Stimulated activated CD8-positive, alpha-beta memory T cell treated with anti-CD3 and anti-CD28 coated beads, Interleukin-7, amount 100 ng/mL, for 1 hour (primary cell): Measurements from ENCODE around the gene SPESP1.
"Not testable (repeated sequence)": the region's sequence is repeated elsewhere in the genome, so short reads cannot be mapped to it uniquely, and the experiment has no call there.

Experiments used
- DNase-seq, 2 donors: peaks; one replicate each; pipeline ENCODE4 v3.0.0-alpha.2; 2020; ENCODE audit warnings: low read depth in 2 of 2

SPESP1 gene

GRCh38 chr15:68963719-68964118, 33.4 kb downstream of the SPESP1 start:
- not testable (repeated sequence) for DNase-seq

GRCh38 chr15:68966996-68967395, 36.7 kb downstream of the SPESP1 start:
- DNase-seq: no peak

GRCh38 chr15:68967948-68968347, 37.6 kb downstream of the SPESP1 start:
- no peak for DNase-seq

- DNase-seq: no peak
These were observed 39.0 kb downstream of the SPESP1 start for GRCh38 chr15:68969298-68969697.

GRCh38 chr15:68972201-68973065, 42.1 kb downstream of the SPESP1 start:
- DNase-seq: no peak

- not testable (repeated sequence) for DNase-seq
These were observed 45.4 kb downstream of the SPESP1 start for GRCh38 chr15:68975651-68976160.

GRCh38 chr15:68977426-68977825, 47.1 kb downstream of the SPESP1 start:
- DNase-seq: not testable (repeated sequence)

- no peak for DNase-seq
These were observed 48.7 kb downstream of the SPESP1 start for GRCh38 chr15:68979006-68979405.

- no peak for DNase-seq
These were observed 49.5 kb downstream of the SPESP1 start for GRCh38 chr15:68979816-68980215.

GRCh38 chr15:68980786-68981185, 50.5 kb downstream of the SPESP1 start:
- DNase-seq: no peak

GRCh38 chr15:68981941-68982340, 51.6 kb downstream of the SPESP1 start:
- DNase-seq: no peak

GRCh38 chr15:68982976-68983563, 52.7 kb downstream of the SPESP1 start:
- no peak for DNase-seq

GRCh38 chr15:68983961-68984481, 53.7 kb downstream of the SPESP1 start:
- no peak for DNase-seq

GRCh38 chr15:68984586-68984985, 54.3 kb downstream of the SPESP1 start:
- DNase-seq: no peak

GRCh38 chr15:68985361-68985891, 55.1 kb downstream of the SPESP1 start:
- no peak for DNase-seq

- no peak for DNase-seq
These were observed 56.0 kb downstream of the SPESP1 start for GRCh38 chr15:68986322-68986721.

GRCh38 chr15:68987120-68987519, 56.8 kb downstream of the SPESP1 start:
- no peak for DNase-seq

- DNase-seq: no peak
These were observed 57.4 kb downstream of the SPESP1 start for GRCh38 chr15:68987676-68988075.

GRCh38 chr15:68989541-68990230, 59.4 kb downstream of the SPESP1 start:
- DNase-seq: no peak

- DNase-seq: no peak
These were observed 60.1 kb downstream of the SPESP1 start for GRCh38 chr15:68990231-68990991.

GRCh38 chr15:68990992-68991500, 60.7 kb downstream of the SPESP1 start:
- DNase-seq: no peak
